GM18873 (cell line): ENCODE results near the gene POLR2L.

Experiments used
- ATAC-seq: cut with Tn5 transposase; IDR thresholded peaks from one replicate; pipeline ENCODE4 v1.9.1; 2021; ENCODE audit warnings: mild to moderate bottlenecking, moderate library complexity, moderate number of reproducible peaks; ENCODE audit not compliant: unreplicated experiment, low FRiP score

Gene POLR2L

GRCh38 chr11:813456-814096 is 28.8 kb downstream of the POLR2L start:
- ATAC-seq = no peak

- no peak for ATAC-seq
Measured at GRCh38 chr11:813072-813455, 29.3 kb downstream of the POLR2L start.

GRCh38 chr11:812390-812789 is 29.9 kb downstream of the POLR2L start:
- no peak for ATAC-seq

GRCh38 chr11:811446-812245 is 30.7 kb downstream of the POLR2L start:
- no peak for ATAC-seq

GRCh38 chr11:810040-810567 is 32.2 kb downstream of the POLR2L start:
- no peak for ATAC-seq

GRCh38 chr11:809287-810039 is 32.9 kb downstream of the POLR2L start, which contains the start of gene RPLP2:
Gene RPLP2, plus strand, starts transcription at chr11:809967. Its CDS starts 268 bp downstream, at chr11:810235.
- ATAC-seq = peak; percentile 72

- ATAC-seq = no peak
Measured at GRCh38 chr11:808427-809286, 33.7 kb downstream of the POLR2L start.

- ATAC-seq = no peak
Measured at GRCh38 chr11:804599-804964, 37.7 kb downstream of the POLR2L start.

- no peak for ATAC-seq
Measured at GRCh38 chr11:803770-804598, 38.3 kb downstream of the POLR2L start.

- ATAC-seq = no peak
Measured at GRCh38 chr11:803467-803742, 38.9 kb downstream of the POLR2L start.

- no peak for ATAC-seq
Measured at GRCh38 chr11:802693-803466, 39.4 kb downstream of the POLR2L start.

- no peak for ATAC-seq
Measured at GRCh38 chr11:802018-802617, 40.2 kb downstream of the POLR2L start.

- ATAC-seq = no peak
Measured at GRCh38 chr11:801097-801780, 41.1 kb downstream of the POLR2L start.

GRCh38 chr11:800473-800872 is 41.9 kb downstream of the POLR2L start:
- no peak for ATAC-seq

GRCh38 chr11:799641-800316 is 42.5 kb downstream of the POLR2L start:
- no peak for ATAC-seq

- ATAC-seq = peak; percentile 43
Measured at GRCh38 chr11:798093-798713, 44.1 kb downstream of the POLR2L start, which contains the start of gene SLC25A22. Gene SLC25A22, minus strand, starts transcription at chr11:798281. Its CDS starts 3,275 bp downstream, at chr11:795006.
